OCI-LY3 (cell line): Measurements from ENCODE around the gene DCBLD1.
A peak's percentile ranks its signal among the peaks of the same experiment; 100 is the strongest.
"Not testable (repeated sequence)": the region's sequence is repeated elsewhere in the genome, so short reads cannot be mapped to it uniquely, and the experiment has no call there.

Experiments
- H2AFZ ChIP-seq: fragments of 200-600, 300-600 bp; shearing (Covaris generic); 2 replicates; pipeline ENCODE4 v1.6.0; 2014; ENCODE audit warnings: antibody characterized with exemption, low read depth, low read length
- H3K27ac ChIP-seq: fragments of 200-600, 300-600 bp; sonication (generic); 2 replicates; pipeline ENCODE4 v1.5.1; 2014; ENCODE audit warnings: mild to moderate bottlenecking, low read length, moderate library complexity, mixed read lengths
- H3K27me3 ChIP-seq: fragments of 200-600, 300-600 bp; sonication (generic); 2 replicates; pipeline ENCODE4 v1.6.1; 2014; ENCODE audit warnings: low read depth, low read length, mixed read lengths
- H3K36me3 ChIP-seq: fragments of 200-600, 300-600 bp; sonication (generic); replicated peaks from 2 replicates; pipeline ENCODE3; 2014; ENCODE audit warnings: low read depth, low read length, mixed read lengths
- H3K4me1 ChIP-seq: fragments of 300-600, 200-600 bp; sonication (generic); 2 replicates; pipeline ENCODE4 v1.6.1; 2014; ENCODE audit warnings: low read length, mixed read lengths
- H3K4me2 ChIP-seq: fragments of 200-600, 300-600 bp; sonication (generic); 2 replicates; pipeline ENCODE4 v1.6.1; 2014; ENCODE audit warnings: low read length, mixed read lengths
- H3K4me3 ChIP-seq: fragments of 300-600, 200-600 bp; sonication (generic); 2 replicates; pipeline ENCODE4 v1.5.1; 2014; ENCODE audit warnings: antibody characterized with exemption, mild to moderate bottlenecking, low read length, moderate library complexity
- H3K79me2 ChIP-seq: fragments of 300-600, 200-600 bp; shearing (Covaris generic); 2 replicates; pipeline ENCODE4 v1.6.1; 2014; ENCODE audit warnings: mild to moderate bottlenecking, low read length, mixed read lengths
- H3K9ac ChIP-seq: fragments of 300-600, 200-600 bp; shearing (Covaris generic); 2 replicates; pipeline ENCODE4 v1.6.0; 2014; ENCODE audit warnings: mild to moderate bottlenecking, low read length, moderate library complexity
- H3K9me3 ChIP-seq: fragments of 200-600, 300-600 bp; shearing (Covaris generic); 2 replicates; pipeline ENCODE4 v1.6.1; 2014; ENCODE audit warnings: low read length, mixed read lengths; ENCODE audit not compliant: insufficient read depth
- H4K20me1 ChIP-seq: fragments of 200-600, 300-600 bp; sonication (generic); 2 replicates; pipeline ENCODE4 v1.6.1; 2016; ENCODE audit warnings: low read length, mixed read lengths; ENCODE audit not compliant: insufficient read depth
- EZH2phosphoT487 ChIP-seq: fragments of 200-600 bp; shearing (Covaris generic); IDR thresholded peaks from 2 replicates; pipeline ENCODE4 v1.6.1; 2018; ENCODE audit warnings: antibody characterized with exemption, mixed run types, low read depth
- TF ChIP-seq, protein P1 (sequence below): fragments of 200-600, 300-600 bp; sonication (generic); IDR thresholded peaks from 2 replicates; pipeline ENCODE4 v1.5.1; 2014; ENCODE audit warnings: antibody characterized with exemption, low read length, low read depth

The DCBLD1 gene

DNA sequence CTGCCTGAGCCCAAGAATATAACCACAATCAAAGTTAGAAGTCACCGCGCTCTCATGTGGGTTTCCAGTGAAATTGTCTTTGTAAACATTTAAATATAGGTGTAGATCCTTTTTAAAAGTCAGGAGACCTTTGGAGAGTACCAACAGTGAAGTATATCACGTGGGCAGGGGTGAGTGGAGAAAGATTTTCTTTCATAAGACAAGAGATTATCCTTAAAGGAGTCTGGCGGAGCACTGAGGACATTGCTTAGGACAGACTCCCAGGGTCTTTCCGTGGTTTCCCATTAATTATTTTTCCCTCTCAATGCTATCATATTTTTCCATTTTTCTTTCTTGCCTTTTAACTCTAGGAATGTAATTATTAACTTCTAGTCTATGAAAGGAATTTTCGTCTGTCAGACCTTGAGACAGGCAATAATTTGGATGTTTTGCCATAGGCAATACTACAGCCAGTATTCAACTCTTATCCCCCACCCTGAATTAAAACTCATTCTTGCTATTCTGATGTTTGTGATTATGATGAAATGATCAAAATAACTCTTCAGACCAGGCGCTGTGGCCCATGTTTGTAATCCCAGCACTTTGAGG is 31.4 kb downstream of the DCBLD1 start:
- H3K36me3 ChIP-seq, result no peaks in the 10 kb centered on the region
- no peaks in the 10 kb centered on the region for H3K27me3 ChIP-seq
- H2AFZ ChIP-seq, result no peak overlapping the region
- no peaks in the 10 kb centered on the region for H3K79me2 ChIP-seq
- no peak overlapping the region for H3K4me3 ChIP-seq
- no peaks in the 10 kb centered on the region for H3K9me3 ChIP-seq
- H3K4me1 ChIP-seq, result peaks cover 7% of the 10 kb centered on the region
- no peak overlapping the region for H3K4me2 ChIP-seq
- no peak overlapping the region for H3K9ac ChIP-seq
- no peak for TF ChIP-seq EZH2phosphoT487
- TF ChIP-seq, protein P1, sequence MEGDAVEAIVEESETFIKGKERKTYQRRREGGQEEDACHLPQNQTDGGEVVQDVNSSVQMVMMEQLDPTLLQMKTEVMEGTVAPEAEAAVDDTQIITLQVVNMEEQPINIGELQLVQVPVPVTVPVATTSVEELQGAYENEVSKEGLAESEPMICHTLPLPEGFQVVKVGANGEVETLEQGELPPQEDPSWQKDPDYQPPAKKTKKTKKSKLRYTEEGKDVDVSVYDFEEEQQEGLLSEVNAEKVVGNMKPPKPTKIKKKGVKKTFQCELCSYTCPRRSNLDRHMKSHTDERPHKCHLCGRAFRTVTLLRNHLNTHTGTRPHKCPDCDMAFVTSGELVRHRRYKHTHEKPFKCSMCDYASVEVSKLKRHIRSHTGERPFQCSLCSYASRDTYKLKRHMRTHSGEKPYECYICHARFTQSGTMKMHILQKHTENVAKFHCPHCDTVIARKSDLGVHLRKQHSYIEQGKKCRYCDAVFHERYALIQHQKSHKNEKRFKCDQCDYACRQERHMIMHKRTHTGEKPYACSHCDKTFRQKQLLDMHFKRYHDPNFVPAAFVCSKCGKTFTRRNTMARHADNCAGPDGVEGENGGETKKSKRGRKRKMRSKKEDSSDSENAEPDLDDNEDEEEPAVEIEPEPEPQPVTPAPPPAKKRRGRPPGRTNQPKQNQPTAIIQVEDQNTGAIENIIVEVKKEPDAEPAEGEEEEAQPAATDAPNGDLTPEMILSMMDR, result no peak
- H3K27ac ChIP-seq, result no peak overlapping the region
- H4K20me1 ChIP-seq, result no peaks in the 10 kb centered on the region

DNA sequence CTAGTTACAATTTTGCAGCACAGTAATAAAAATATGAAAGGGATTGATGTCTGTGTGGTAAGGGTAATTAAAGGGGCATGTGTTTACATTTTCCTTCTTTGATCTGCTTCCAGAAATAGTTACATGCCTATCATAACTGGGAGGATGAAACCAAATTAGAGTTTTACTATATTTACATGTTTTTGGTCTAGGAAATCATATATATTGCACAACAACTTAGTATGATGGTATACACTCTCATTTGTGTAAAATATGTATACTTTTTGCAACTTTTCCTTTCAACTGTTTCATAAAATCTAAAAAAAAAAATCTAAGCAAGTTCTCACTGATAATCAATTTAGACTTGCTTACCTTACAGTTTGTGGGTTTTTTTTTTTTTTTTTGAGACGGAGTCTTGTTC is 32.2 kb downstream of the DCBLD1 start:
- H3K9ac ChIP-seq, result no peak overlapping the region
- H3K4me1 ChIP-seq, result peaks cover 14% of the 10 kb centered on the region
- no peaks in the 10 kb centered on the region for H3K27me3 ChIP-seq
- TF ChIP-seq, protein P1, result no peak
- TF ChIP-seq EZH2phosphoT487, result no peak
- no peaks in the 10 kb centered on the region for H3K79me2 ChIP-seq
- no peak overlapping the region for H3K4me3 ChIP-seq
- H2AFZ ChIP-seq, result no peak overlapping the region
- no peak overlapping the region for H3K4me2 ChIP-seq
- H3K27ac ChIP-seq, result no peak overlapping the region
- no peaks in the 10 kb centered on the region for H3K36me3 ChIP-seq
- no peaks in the 10 kb centered on the region for H4K20me1 ChIP-seq
- no peaks in the 10 kb centered on the region for H3K9me3 ChIP-seq

DNA sequence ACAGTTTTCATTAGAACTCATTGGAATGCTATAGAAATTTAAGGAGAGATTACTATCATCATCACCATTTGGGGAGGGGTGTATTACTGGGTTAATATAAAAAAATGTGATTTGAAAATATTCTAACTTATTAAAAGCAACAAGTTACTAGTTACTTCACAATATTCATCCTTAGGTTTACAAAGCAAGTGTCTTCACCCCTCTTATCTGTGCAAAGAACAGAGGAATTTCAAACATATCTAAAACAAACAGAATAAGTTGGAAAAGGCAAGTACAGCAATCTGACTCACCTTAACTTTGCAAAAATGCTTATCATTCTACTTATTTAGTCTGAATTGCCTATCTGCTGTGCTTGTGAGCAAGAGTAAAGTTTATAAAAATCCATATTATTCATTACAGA is 32.9 kb downstream of the DCBLD1 start:
- H3K27me3 ChIP-seq, result no peaks in the 10 kb centered on the region
- H3K9me3 ChIP-seq, result no peaks in the 10 kb centered on the region
- H3K79me2 ChIP-seq, result no peaks in the 10 kb centered on the region
- H3K4me1 ChIP-seq, result peaks cover 14% of the 10 kb centered on the region
- H3K9ac ChIP-seq, result no peak overlapping the region
- no peak overlapping the region for H3K4me3 ChIP-seq
- H3K4me2 ChIP-seq, result no peak overlapping the region
- H2AFZ ChIP-seq, result no peak overlapping the region
- no peaks in the 10 kb centered on the region for H3K36me3 ChIP-seq
- H4K20me1 ChIP-seq, result no peaks in the 10 kb centered on the region
- no peak overlapping the region for H3K27ac ChIP-seq
- TF ChIP-seq EZH2phosphoT487, result no peak
- TF ChIP-seq, protein P1, result no peak

DNA sequence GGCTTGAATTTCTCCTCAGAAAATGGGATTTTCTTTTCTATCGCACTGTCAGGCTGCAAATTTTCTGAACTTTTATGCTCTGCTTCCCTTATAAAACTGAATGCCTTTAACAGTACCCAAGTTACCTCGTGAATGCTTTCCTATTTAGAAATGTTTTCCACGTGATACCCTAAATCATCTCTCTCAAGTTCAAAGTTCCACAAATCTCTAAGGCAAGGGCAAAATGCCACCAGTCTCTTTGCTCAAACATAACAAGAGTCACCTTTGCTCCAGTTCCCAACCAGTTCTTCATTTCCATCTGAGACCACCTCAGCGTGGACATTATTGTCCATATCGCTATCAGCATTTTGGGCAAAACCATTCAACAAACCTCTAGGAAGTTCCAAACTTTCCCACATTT is 35.5 kb downstream of the DCBLD1 start:
- not testable (repeated sequence) for H3K9ac ChIP-seq, H3K27me3 ChIP-seq, H3K9me3 ChIP-seq, H3K4me3 ChIP-seq, H3K79me2 ChIP-seq, H3K4me2 ChIP-seq, H3K36me3 ChIP-seq, H3K27ac ChIP-seq, H2AFZ ChIP-seq, H4K20me1 ChIP-seq
- peaks cover 14% of the 10 kb centered on the region for H3K4me1 ChIP-seq

DNA sequence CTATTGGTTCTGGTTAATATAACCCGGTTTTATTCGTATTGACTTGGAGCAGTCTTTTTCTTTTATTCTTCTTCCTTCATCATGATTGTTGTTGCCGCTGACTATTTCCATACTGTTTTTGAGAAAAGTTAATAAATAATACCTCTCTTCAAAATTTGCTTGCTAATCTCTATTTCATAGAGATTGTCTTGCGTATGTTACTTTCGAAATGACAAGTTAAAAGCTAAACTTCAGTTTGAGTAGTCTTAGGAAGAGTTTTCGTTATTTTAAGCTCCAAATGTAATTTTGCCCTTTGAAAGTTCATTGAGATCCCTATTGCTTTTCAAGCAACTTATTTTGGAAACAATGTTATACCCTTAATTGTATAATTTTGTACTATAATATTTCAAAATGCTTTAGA is 36.4 kb downstream of the DCBLD1 start:
- Histone ChIP-seq H3K4me2 (peak overlapping the region; percentile 72), H3K36me3 (no peaks in the 10 kb centered on the region), H2AFZ (no peak overlapping the region), H3K27me3 (no peaks in the 10 kb centered on the region), H3K9me3 (no peaks in the 10 kb centered on the region), H3K9ac (no peak overlapping the region), H3K27ac (no peak overlapping the region; the same call in 1 of the 2 replicates), H3K79me2 (no peaks in the 10 kb centered on the region), H3K4me1 (peaks cover 14% of the 10 kb centered on the region), H4K20me1 (no peaks in the 10 kb centered on the region), H3K4me3 (peak overlapping the region; percentile 55)
- TF ChIP-seq, protein P1, result no peak
